SK-N-SH treated with all-trans-retinoic acid at 6 μM for 48 hours (cell line): ENCODE data around the gene EPHA1.
"Not testable (repeated sequence)": the region's sequence is repeated elsewhere in the genome, so short reads cannot be mapped to it uniquely, and the experiment has no call there.

Experiments used
- ATAC-seq: fragments of 200-7000 bp; cut with Tn5 transposase; 3 replicates; pipeline ENCODE4 v1.9.1; 2020; ENCODE audit warnings: mild to moderate bottlenecking, moderate library complexity
- BACH2 ChIP-seq: fragments of 250-450 bp; sonication (Bioruptor Pico); IDR thresholded peaks from 2 replicates; pipeline ENCODE4 v1.9.0; 2021; ENCODE audit warnings: mild to moderate bottlenecking, borderline replicate concordance
- CSDC2 ChIP-seq: fragments of 250-450 bp; sonication (Bioruptor Pico); IDR thresholded peaks from 2 replicates; pipeline ENCODE4 v1.5.0; 2020; ENCODE audit warnings: mild to moderate bottlenecking, moderate library complexity
- CSRNP3 ChIP-seq: fragments of 250-450 bp; sonication (Bioruptor Pico); IDR thresholded peaks from 2 replicates; pipeline ENCODE4 v1.5.1; 2021; ENCODE audit warnings: mild to moderate bottlenecking, moderate library complexity
- ESRRG ChIP-seq: fragments of 250-450 bp; sonication (Bioruptor Pico); IDR thresholded peaks from 2 replicates; pipeline ENCODE4 v1.6.1; 2021; ENCODE audit warnings: mild to moderate bottlenecking
- GLIS3 ChIP-seq: fragments of 250-450 bp; sonication (Bioruptor Pico); IDR thresholded peaks from 2 replicates; pipeline ENCODE4 v1.5.0; 2020; ENCODE audit warnings: mild to moderate bottlenecking, moderate library complexity
- ISL1 ChIP-seq: fragments of 250-450 bp; sonication (Bioruptor Pico); IDR thresholded peaks from 2 replicates; pipeline ENCODE4 v2.1.2; 2022; ENCODE audit warnings: mild to moderate bottlenecking, moderate library complexity
- OSR1 ChIP-seq: fragments of 250-450 bp; sonication (Bioruptor Pico); IDR thresholded peaks from 2 replicates; pipeline ENCODE4 v1.8.0; 2022; ENCODE audit warnings: moderate library complexity, mild to moderate bottlenecking, inconsistent platforms
- PPARA ChIP-seq: fragments of 250-450 bp; sonication (Bioruptor Pico); IDR thresholded peaks from 2 replicates; pipeline ENCODE4 v1.5.0; 2020; ENCODE audit warnings: mild to moderate bottlenecking, borderline replicate concordance
- RARB ChIP-seq: fragments of 250-450 bp; sonication (Bioruptor Pico); IDR thresholded peaks from 2 replicates; pipeline ENCODE4 v1.8.0; 2021; ENCODE audit warnings: mild to moderate bottlenecking, moderate library complexity
- SNAI2 ChIP-seq: fragments of 250-450 bp; sonication (Bioruptor Pico); IDR thresholded peaks from 2 replicates; pipeline ENCODE4 v1.5.0; 2020; ENCODE audit warnings: mild to moderate bottlenecking, moderate library complexity
- TCF4 ChIP-seq: fragments of 250-450 bp; sonication (Bioruptor Pico); IDR thresholded peaks from 2 replicates; pipeline ENCODE4 v1.8.0; 2021; ENCODE audit warnings: mild to moderate bottlenecking, moderate library complexity, borderline replicate concordance
- TOX ChIP-seq: fragments of 250-450 bp; sonication (Bioruptor Pico); IDR thresholded peaks from 2 replicates; pipeline ENCODE4 v1.8.0; 2021; ENCODE audit warnings: mild to moderate bottlenecking, moderate library complexity, borderline replicate concordance
- ZC3H10 ChIP-seq: fragments of 250-450 bp; sonication (Bioruptor Pico); IDR thresholded peaks from 2 replicates; pipeline ENCODE4 v1.5.1; 2021; ENCODE audit warnings: mild to moderate bottlenecking, moderate library complexity
- ZFP3 ChIP-seq: fragments of 250-450 bp; sonication (Bioruptor Pico); IDR thresholded peaks from 2 replicates; pipeline ENCODE4 v1.5.0; 2020; ENCODE audit warnings: mild to moderate bottlenecking, moderate library complexity
- ZFP30 ChIP-seq: fragments of 450-650 bp; formaldehyde crosslinking; IDR thresholded peaks from 2 replicates; pipeline ENCODE4 v1.5.0; 2022; ENCODE audit warnings: mild to moderate bottlenecking, moderate library complexity
- ZNF565 ChIP-seq: fragments of 450-650 bp; formaldehyde crosslinking; conservative IDR thresholded peaks from 2 replicates; pipeline ENCODE4 v1.5.0; 2020; ENCODE audit warnings: low read depth, mild to moderate bottlenecking, moderate library complexity
- ZNF70 ChIP-seq: fragments of 450-650 bp; formaldehyde crosslinking; IDR thresholded peaks from 2 replicates; pipeline ENCODE4 v1.5.0; 2020; ENCODE audit warnings: mild to moderate bottlenecking, moderate library complexity
- ZNF8 ChIP-seq: fragments of 450-650 bp; formaldehyde crosslinking; IDR thresholded peaks from 2 replicates; pipeline ENCODE4 v1.5.0; 2020; ENCODE audit warnings: mild to moderate bottlenecking, moderate library complexity
- TF ChIP-seq, protein P1 (sequence below): fragments of 250-450 bp; sonication (Bioruptor Pico); IDR thresholded peaks from 2 replicates; pipeline ENCODE4 v1.8.0; 2020; ENCODE audit warnings: mild to moderate bottlenecking, moderate library complexity, borderline replicate concordance
- TF ChIP-seq, protein P2 (sequence below): fragments of 250-450 bp; sonication (Bioruptor Pico); IDR thresholded peaks from 2 replicates; pipeline ENCODE4 v1.5.1; 2020; ENCODE audit warnings: low read depth, mild to moderate bottlenecking, moderate library complexity
- TF ChIP-seq, protein P3 (sequence below): fragments of 250-450 bp; sonication (Bioruptor Pico); IDR thresholded peaks from 2 replicates; pipeline ENCODE4 v1.8.0; 2021; ENCODE audit warnings: low read depth, mild to moderate bottlenecking, moderate library complexity, borderline replicate concordance

EPHA1 gene

GRCh38 chr7:143406002-143406357 lies 2.7 kb downstream of the EPHA1 start (continued):
- TF ChIP-seq, protein P1, sequence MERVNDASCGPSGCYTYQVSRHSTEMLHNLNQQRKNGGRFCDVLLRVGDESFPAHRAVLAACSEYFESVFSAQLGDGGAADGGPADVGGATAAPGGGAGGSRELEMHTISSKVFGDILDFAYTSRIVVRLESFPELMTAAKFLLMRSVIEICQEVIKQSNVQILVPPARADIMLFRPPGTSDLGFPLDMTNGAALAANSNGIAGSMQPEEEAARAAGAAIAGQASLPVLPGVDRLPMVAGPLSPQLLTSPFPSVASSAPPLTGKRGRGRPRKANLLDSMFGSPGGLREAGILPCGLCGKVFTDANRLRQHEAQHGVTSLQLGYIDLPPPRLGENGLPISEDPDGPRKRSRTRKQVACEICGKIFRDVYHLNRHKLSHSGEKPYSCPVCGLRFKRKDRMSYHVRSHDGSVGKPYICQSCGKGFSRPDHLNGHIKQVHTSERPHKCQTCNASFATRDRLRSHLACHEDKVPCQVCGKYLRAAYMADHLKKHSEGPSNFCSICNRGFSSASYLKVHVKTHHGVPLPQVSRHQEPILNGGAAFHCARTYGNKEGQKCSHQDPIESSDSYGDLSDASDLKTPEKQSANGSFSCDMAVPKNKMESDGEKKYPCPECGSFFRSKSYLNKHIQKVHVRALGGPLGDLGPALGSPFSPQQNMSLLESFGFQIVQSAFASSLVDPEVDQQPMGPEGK (CRISPR knock-in tag) = no peak

DNA sequence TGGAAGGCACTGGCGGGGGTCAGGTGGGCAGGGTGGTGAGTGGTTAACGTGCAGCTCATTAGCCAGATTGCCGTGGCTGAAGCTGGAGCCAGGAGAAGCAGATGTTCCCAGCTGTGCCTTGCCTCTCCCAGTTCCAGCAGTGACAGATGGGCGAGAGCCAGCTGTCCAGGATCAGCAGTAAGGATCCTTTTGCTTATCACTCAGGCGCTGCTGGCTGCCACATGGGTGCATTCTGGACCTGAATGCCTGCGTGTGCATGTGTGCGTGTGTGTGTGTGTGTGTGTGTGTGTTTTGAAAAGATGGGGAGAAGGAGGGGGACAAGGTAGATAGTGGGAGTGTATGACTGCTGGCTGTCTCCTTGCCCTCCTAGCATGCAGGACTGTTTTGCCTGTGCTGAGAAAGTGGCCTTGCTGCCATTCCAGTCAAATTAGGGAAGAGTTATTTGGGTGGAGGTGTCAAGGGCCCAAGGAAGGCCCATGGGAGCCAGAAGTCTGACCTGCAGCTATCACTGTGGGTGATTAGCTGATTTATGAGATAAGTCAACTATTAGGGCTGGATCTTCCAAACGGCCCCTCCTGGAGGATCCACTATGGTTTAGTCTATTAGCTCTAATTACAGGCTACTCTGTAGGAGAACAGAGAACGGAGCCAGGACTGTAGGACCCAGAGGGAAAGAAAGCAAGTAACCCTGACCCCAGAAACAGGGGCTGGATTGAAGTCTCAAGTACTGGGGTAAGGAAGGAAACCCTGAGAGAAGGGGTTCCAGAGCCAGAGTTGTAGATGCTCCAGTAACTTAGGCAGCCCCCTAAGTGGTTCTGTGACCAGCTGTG lies 3.3 kb downstream of the EPHA1 start:
- TF ChIP-seq TCF4 (CRISPR knock-in tag) (no peak; the same call in 1 of the 2 replicates), ZC3H10 (CRISPR knock-in tag) (no peak), PPARA (no peak), SNAI2 (CRISPR knock-in tag) (no peak), ZNF565 (CRISPR knock-in tag) (no peak), ZNF70 (CRISPR knock-in tag) (no peak), ZFP3 (CRISPR knock-in tag) (no peak), BACH2 (CRISPR knock-in tag) (no peak), ZFP30 (CRISPR knock-in tag) (no peak), ZNF8 (no peak), OSR1 (no peak), GLIS3 (CRISPR knock-in tag) (no peak), RARB (no peak)
- TF ChIP-seq, protein P2, sequence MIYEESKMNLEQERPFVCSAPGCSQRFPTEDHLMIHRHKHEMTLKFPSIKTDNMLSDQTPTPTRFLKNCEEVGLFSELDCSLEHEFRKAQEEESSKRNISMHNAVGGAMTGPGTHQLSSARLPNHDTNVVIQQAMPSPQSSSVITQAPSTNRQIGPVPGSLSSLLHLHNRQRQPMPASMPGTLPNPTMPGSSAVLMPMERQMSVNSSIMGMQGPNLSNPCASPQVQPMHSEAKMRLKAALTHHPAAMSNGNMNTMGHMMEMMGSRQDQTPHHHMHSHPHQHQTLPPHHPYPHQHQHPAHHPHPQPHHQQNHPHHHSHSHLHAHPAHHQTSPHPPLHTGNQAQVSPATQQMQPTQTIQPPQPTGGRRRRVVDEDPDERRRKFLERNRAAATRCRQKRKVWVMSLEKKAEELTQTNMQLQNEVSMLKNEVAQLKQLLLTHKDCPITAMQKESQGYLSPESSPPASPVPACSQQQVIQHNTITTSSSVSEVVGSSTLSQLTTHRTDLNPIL (CRISPR knock-in tag) = no peak
- no peak for ATAC-seq

GRCh38 chr7:143402233-143402632 lies 6.4 kb downstream of the EPHA1 start:
- not testable (repeated sequence) for ATAC-seq

DNA sequence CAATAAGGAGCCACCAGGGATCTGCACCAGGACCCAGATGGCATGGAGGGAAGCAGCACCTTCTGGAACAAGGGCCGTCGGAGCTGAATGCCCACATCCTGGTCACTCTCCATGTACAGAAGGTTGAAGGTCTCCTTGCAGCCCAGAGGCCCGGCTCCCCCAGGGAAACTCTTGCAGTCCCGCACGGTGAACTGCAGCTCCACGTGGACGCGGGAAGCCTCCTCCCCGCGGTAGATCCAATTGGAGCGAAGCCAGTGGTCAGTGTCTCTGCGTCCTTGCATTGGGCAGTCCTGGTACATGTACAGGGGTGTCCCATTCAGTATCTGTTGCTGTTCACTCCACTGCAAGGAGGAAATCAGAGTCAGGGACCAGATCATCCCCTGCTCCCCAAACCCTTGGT lies 7.4 kb downstream of the EPHA1 start:
- ATAC-seq = no peak
- TF ChIP-seq, protein P1 (CRISPR knock-in tag) = no peak
- TF ChIP-seq, protein P3, sequence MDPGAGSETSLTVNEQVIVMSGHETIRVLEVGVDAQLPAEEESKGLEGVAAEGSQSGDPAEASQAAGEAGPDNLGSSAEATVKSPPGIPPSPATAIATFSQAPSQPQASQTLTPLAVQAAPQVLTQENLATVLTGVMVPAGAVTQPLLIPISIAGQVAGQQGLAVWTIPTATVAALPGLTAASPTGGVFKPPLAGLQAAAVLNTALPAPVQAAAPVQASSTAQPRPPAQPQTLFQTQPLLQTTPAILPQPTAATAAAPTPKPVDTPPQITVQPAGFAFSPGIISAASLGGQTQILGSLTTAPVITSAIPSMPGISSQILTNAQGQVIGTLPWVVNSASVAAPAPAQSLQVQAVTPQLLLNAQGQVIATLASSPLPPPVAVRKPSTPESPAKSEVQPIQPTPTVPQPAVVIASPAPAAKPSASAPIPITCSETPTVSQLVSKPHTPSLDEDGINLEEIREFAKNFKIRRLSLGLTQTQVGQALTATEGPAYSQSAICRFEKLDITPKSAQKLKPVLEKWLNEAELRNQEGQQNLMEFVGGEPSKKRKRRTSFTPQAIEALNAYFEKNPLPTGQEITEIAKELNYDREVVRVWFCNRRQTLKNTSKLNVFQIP (CRISPR knock-in tag) = no peak
- no peak for TF ChIP-seq CSDC2 (CRISPR knock-in tag)
- no peak for TF ChIP-seq OSR1
- no peak for TF ChIP-seq ESRRG
- no peak for TF ChIP-seq TOX (CRISPR knock-in tag)
- no peak for TF ChIP-seq GLIS3 (CRISPR knock-in tag)
- TF ChIP-seq RARB = no peak
- no peak for TF ChIP-seq ISL1 (CRISPR knock-in tag)
- no peak for TF ChIP-seq SNAI2 (CRISPR knock-in tag)
- no peak for TF ChIP-seq CSRNP3
- no peak for TF ChIP-seq BACH2 (CRISPR knock-in tag)
- TF ChIP-seq TCF4 (CRISPR knock-in tag) = no peak
- no peak for TF ChIP-seq PPARA
